GM18502 (cell line): ENCODE data around the gene USP17L22.
"Not testable (repeated sequence)": the region's sequence is repeated elsewhere in the genome, so short reads cannot be mapped to it uniquely, and the experiment has no call there.

Experiments used
- ATAC-seq: cut with Tn5 transposase; IDR thresholded peaks from one replicate; pipeline ENCODE4 v1.9.1; 2021; ENCODE audit warnings: mild to moderate bottlenecking; ENCODE audit not compliant: unreplicated experiment, poor library complexity

The USP17L22 gene, protein sequence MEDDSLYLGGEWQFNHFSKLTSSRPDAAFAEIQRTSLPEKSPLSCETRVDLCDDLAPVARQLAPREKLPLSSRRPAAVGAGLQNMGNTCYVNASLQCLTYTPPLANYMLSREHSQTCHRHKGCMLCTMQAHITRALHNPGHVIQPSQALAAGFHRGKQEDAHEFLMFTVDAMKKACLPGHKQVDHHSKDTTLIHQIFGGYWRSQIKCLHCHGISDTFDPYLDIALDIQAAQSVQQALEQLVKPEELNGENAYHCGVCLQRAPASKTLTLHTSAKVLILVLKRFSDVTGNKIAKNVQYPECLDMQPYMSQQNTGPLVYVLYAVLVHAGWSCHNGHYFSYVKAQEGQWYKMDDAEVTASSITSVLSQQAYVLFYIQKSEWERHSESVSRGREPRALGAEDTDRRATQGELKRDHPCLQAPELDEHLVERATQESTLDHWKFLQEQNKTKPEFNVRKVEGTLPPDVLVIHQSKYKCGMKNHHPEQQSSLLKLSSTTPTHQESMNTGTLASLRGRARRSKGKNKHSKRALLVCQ

DNA sequence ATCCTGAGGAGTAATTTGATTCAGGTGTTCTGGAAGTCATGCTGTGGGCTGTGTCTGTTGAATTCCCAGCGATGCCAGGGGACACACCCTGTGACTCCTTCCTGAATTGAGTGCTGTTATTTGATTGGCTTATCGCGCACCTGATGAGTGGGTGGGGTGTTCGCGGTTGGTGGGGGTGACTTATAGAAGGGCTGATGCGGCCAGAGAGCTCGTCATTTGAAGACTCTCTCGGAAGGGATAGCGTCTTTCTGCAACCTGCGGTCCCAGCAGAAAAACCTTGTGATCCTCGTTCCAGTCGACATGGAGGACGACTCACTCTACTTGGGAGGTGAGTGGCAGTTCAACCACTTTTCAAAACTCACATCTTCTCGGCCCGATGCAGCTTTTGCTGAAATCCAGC lies at the start of gene USP17L22:
TSS of gene USP17L22 (plus strand) at position 301 of the 400 bp plus-strand sequence. CDS start at position 301, 0 bp downstream.
- ATAC-seq, result not testable (repeated sequence)

DNA sequence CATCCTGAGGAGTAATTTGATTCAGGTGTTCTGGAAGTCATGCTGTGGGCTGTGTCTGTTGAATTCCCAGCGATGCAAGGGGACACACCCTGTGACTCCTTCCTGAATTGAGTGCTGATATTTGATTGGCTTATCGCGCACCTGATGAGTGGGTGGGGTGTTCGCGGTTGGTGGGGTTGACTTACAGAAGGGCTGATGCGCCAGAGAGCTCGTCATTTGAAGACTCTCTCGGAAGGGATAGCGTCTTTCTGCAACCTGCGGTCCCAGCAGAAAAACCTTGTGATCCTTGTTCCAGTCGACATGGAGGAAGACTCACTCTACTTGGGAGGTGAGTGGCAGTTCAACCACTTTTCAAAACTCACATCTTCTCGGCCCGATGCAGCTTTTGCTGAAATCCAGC lies 47.6 kb upstream of the USP17L22 start, which contains the start of gene USP17L12:
TSS of gene USP17L12 (plus strand) at position 301 of the 400 bp plus-strand sequence. CDS start at position 301, 0 bp downstream.
- not testable (repeated sequence) for ATAC-seq

DNA sequence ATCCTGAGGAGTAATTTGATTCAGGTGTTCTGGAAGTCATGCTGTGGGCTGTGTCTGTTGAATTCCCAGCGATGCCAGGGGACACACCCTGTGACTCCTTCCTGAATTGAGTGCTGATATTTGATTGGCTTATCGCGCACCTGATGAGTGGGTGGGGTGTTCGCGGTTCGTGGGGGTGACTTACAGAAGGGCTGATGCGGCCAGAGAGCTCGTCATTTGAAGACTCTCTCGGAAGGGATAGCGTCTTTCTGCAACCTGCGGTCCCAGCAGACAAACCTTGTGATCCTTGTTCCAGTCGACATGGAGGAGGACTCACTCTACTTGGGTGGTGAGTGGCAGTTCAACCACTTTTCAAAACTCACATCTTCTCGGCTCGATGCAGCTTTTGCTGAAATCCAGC lies 42.8 kb upstream of the USP17L22 start, which contains the start of gene USP17L13:
TSS of gene USP17L13 (plus strand) at position 301 of the 400 bp plus-strand sequence. CDS start at position 301, 0 bp downstream.
- not testable (repeated sequence) for ATAC-seq

DNA sequence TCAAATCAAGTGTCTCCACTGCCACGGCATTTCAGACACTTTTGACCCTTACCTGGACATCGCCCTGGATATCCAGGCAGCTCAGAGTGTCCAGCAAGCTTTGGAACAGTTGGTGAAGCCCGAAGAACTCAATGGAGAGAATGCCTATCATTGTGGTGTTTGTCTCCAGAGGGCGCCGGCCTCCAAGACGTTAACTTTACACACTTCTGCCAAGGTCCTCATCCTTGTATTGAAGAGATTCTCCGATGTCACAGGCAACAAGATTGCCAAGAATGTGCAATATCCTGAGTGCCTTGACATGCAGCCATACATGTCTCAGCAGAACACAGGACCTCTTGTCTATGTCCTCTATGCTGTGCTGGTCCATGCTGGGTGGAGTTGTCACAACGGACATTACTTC lies 37.2 kb upstream of the USP17L22 start:
- not testable (repeated sequence) for ATAC-seq

DNA sequence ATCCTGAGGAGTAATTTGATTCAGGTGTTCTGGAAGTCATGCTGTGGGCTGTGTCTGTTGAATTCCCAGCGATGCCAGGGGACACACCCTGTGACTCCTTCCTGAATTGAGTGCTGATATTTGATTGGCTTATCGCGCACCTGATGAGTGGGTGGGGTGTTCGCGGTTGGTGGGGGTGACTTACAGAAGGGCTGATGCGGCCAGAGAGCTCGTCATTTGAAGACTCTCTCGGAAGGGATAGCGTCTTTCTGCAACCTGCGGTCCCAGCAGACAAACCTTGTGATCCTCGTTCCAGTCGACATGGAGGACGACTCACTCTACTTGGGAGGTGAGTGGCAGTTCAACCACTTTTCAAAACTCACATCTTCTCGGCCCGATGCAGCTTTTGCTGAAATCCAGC lies 33.3 kb upstream of the USP17L22 start, which contains the start of gene USP17L15:
TSS of gene USP17L15 (plus strand) at position 301 of the 400 bp plus-strand sequence. CDS start at position 301, 0 bp downstream.
- not testable (repeated sequence) for ATAC-seq

DNA sequence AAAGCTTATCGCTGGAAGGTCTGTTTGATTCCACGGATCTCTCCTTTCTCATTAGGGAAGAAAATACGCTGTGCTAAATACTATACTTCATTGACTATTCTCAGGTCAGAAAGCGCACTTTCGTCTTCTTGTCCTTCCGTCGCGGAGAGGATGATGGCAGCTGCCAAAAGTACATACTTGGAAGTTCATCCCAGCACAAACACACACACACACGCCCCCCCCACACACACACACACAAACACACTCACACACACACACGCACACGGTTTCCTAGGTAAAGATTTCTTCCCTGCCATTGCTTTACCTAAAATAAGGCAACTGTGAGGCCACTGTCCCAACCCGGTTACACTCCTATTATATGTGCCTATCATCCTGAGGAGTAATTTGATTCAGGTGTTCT lies 29.0 kb upstream of the USP17L22 start:
- not testable (repeated sequence) for ATAC-seq

DNA sequence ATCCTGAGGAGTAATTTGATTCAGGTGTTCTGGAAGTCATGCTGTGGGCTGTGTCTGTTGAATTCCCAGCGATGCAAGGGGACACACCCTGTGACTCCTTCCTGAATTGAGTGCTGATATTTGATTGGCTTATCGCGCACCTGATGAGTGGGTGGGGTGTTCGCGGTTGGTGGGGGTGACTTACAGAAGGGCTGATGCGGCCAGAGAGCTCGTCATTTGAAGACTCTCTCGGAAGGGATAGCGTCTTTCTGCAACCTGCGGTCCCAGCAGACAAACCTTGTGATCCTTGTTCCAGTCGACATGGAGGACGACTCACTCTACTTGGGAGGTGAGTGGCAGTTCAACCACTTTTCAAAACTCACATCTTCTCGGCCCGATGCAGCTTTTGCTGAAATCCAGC lies 23.8 kb upstream of the USP17L22 start, which contains the start of gene USP17L17:
TSS of gene USP17L17 (plus strand) at position 301 of the 400 bp plus-strand sequence. CDS start at position 301, 0 bp downstream.
- not testable (repeated sequence) for ATAC-seq

DNA sequence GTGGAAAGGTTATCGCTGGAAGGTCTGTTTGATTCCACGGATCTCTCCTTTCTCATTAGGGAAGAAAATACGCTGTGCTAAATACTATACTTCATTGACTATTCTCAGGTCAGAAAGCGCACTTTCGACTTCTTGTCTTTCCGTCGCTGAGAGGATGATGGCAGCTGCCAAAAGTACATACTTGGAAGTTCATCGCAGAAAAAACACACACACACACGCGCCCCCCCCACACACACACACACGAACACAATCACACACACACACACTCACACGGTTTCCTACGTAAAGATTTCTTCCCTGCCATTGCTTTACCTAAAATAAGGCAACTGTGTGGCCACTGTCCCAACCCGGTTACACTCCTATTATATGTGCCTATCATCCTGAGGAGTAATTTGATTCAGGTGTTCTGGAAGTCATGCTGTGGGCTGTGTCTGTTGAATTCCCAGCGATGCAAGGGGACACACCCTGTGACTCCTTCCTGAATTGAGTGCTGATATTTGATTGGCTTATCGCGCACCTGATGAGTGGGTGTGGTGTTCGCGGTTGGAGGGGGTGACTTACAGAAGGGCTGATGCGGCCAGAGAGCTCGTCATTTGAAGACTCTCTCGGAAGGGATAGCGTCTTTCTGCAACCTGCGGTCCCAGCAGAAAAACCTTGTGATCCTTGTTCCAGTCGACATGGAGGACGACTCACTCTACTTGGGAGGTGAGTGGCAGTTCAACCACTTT lies 19.3 kb upstream of the USP17L22 start, which contains the start of gene USP17L18:
TSS of gene USP17L18 (plus strand) at position 678 of the 728 bp plus-strand sequence. CDS start at position 678, 0 bp downstream.
- ATAC-seq, result not testable (repeated sequence)

DNA sequence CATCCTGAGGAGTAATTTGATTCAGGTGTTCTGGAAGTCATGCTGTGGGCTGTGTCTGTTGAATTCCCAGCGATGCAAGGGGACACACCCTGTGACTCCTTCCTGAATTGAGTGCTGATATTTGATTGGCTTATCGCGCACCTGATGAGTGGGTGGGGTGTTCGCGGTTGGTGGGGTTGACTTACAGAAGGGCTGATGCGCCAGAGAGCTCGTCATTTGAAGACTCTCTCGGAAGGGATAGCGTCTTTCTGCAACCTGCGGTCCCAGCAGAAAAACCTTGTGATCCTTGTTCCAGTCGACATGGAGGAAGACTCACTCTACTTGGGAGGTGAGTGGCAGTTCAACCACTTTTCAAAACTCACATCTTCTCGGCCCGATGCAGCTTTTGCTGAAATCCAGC lies 14.3 kb upstream of the USP17L22 start, which contains the start of gene USP17L19:
TSS of gene USP17L19 (plus strand) at position 301 of the 400 bp plus-strand sequence. CDS start at position 301, 0 bp downstream.
- not testable (repeated sequence) for ATAC-seq

DNA sequence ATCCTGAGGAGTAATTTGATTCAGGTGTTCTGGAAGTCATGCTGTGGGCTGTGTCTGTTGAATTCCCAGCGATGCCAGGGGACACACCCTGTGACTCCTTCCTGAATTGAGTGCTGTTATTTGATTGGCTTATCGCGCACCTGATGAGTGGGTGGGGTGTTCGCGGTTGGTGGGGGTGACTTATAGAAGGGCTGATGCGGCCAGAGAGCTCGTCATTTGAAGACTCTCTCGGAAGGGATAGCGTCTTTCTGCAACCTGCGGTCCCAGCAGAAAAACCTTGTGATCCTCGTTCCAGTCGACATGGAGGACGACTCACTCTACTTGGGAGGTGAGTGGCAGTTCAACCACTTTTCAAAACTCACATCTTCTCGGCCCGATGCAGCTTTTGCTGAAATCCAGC lies 9.6 kb upstream of the USP17L22 start, which contains the start of gene USP17L20:
TSS of gene USP17L20 (plus strand) at position 301 of the 400 bp plus-strand sequence. CDS start at position 301, 0 bp downstream.
- ATAC-seq, result not testable (repeated sequence)

DNA sequence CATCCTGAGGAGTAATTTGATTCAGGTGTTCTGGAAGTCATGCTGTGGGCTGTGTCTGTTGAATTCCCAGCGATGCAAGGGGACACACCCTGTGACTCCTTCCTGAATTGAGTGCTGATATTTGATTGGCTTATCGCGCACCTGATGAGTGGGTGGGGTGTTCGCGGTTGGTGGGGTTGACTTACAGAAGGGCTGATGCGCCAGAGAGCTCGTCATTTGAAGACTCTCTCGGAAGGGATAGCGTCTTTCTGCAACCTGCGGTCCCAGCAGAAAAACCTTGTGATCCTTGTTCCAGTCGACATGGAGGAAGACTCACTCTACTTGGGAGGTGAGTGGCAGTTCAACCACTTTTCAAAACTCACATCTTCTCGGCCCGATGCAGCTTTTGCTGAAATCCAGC lies 4.8 kb upstream of the USP17L22 start, which contains the start of gene USP17L21:
TSS of gene USP17L21 (plus strand) at position 301 of the 400 bp plus-strand sequence. CDS start at position 301, 0 bp downstream.
- ATAC-seq, result not testable (repeated sequence)

DNA sequence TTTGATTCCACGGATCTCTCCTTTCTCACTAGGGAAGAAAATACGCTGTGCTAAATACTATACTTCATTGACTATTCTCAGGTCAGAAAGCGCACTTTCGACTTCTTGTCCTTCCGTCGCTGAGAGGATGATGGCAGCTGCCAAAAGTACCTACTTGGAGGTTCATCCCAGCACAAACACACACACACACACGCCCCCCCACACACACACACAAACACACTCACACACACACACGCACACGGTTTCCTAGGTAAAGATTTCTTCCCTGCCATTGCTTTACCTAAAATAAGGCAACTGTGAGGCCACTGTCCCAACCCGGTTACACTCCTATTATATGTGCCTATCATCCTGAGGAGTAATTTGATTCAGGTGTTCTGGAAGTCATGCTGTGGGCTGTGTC lies 4.3 kb downstream of the USP17L22 start:
- not testable (repeated sequence) for ATAC-seq
